PC-3 (cell line): ENCODE measurements around the gene MYLK4. TPM values are rescaled to one million over a fixed set of nuclear protein-coding genes. Genes with fewer than 3 reads are reported as not detected.

Source experiments
- ATAC-seq: fragments of 200-7000 bp; cut with Tn5 transposase; 2 replicates; pipeline ENCODE4 v1.9.1; 2020; ENCODE audit warnings: mild to moderate bottlenecking, moderate library complexity
- BruUV-seq: library from RNA; stranded (reverse); fragments of 400-500 nt; replicated peaks from 2 replicates; lab custom pipeline; 2021; lab: Mats Ljungman, UMichigan
- CTCF ChIA-PET: fragments of 300-600 bp; sonication (Branson Sonifier 250); formaldehyde crosslinking; loops from one replicate; lab custom pipeline; 2022; ENCODE audit warnings: antibody characterized with exemption; lab: Charles Lee
- POLR2A ChIA-PET: fragments of 300-600 bp; sonication (Branson Sonifier 250); formaldehyde crosslinking; loops from one replicate; lab custom pipeline; 2022; ENCODE audit warnings: antibody characterized with exemption; ENCODE audit not compliant: unreplicated experiment; lab: Charles Lee
- DNase-seq: peaks from one replicate; pipeline ENCODE4 v3.0.0-alpha.2; 2015
- H2AFZ ChIP-seq: fragments of 300-600 bp; sonication (generic); 2 replicates; pipeline ENCODE4 v1.6.0; 2016; ENCODE audit warnings: antibody characterized with exemption, low read length
- H3F3A ChIP-seq: fragments of 300-600 bp; sonication (generic); one replicate; pipeline ENCODE4 v1.6.0; 2017; ENCODE audit warnings: antibody characterized with exemption, low read length, control low read depth, mild to moderate bottlenecking; ENCODE audit not compliant: unreplicated experiment
- H3K27ac ChIP-seq: fragments of 300-600 bp; sonication (generic); 2 replicates; pipeline ENCODE4 v1.5.1; 2016; ENCODE audit warnings: mild to moderate bottlenecking, low read length
- H3K27me3 ChIP-seq: fragments of 300-600 bp; sonication (generic); 2 replicates; pipeline ENCODE4 v1.6.1; 2016; ENCODE audit warnings: low read length, mixed read lengths
- H3K36me3 ChIP-seq: fragments of 300-600 bp; sonication (generic); 2 replicates; pipeline ENCODE4 v1.6.1; 2016; ENCODE audit warnings: low read depth, mixed run types, low read length, mixed read lengths
- H3K4me1 ChIP-seq: fragments of 300-600 bp; sonication (generic); 2 replicates; pipeline ENCODE4 v1.5.1; 2016; ENCODE audit warnings: low read length; ENCODE audit not compliant: insufficient read depth
- H3K4me2 ChIP-seq: fragments of 300-600 bp; sonication (generic); 2 replicates; pipeline ENCODE4 v1.6.0; 2016; ENCODE audit warnings: low read length
- H3K4me3 ChIP-seq: fragments of 300-600 bp; sonication (generic); 2 replicates; pipeline ENCODE4 v1.5.1; 2016; ENCODE audit warnings: mild to moderate bottlenecking, low read length, mixed read lengths
- H3K79me2 ChIP-seq: fragments of 300-600 bp; sonication (generic); 2 replicates; pipeline ENCODE4 v1.6.1; 2017; ENCODE audit warnings: low read length, mixed read lengths
- H3K9ac ChIP-seq: fragments of 300-600 bp; sonication (generic); 2 replicates; pipeline ENCODE4 v1.6.0; 2016; ENCODE audit warnings: mild to moderate bottlenecking, low read length
- H3K9me2 ChIP-seq: fragments of 300-600 bp; sonication (generic); replicated peaks from 2 replicates; pipeline ENCODE4 v1.6.1; 2016; ENCODE audit warnings: mixed run types, low read length, mixed read lengths
- H3K9me3 ChIP-seq: fragments of 300-600 bp; sonication (generic); 2 replicates; pipeline ENCODE4 v1.6.1; 2016; ENCODE audit warnings: low read length, mixed read lengths
- H4K20me1 ChIP-seq: fragments of 300-600 bp; sonication (generic); 2 replicates; pipeline ENCODE4 v1.6.1; 2016; ENCODE audit warnings: low read length, mixed read lengths
- CTCF ChIP-seq: fragments of 300-600 bp; sonication (generic); conservative IDR thresholded peaks from 2 replicates; pipeline ENCODE4 v1.5.1; 2017; ENCODE audit warnings: antibody characterized with exemption, low read depth, mild to moderate bottlenecking, low read length
- EZH2 ChIP-seq: fragments of 300-600 bp; sonication (generic); IDR thresholded peaks from one replicate; pipeline ENCODE4 v1.6.1; 2017; ENCODE audit warnings: antibody characterized with exemption, mild to moderate bottlenecking, low read length; ENCODE audit not compliant: unreplicated experiment
- EZH2phosphoT487 ChIP-seq: fragments of 300-600 bp; sonication (generic); IDR thresholded peaks from 2 replicates; pipeline ENCODE4 v1.6.1; 2018; ENCODE audit warnings: mild to moderate bottlenecking, antibody characterized with exemption, low read length, borderline replicate concordance
- intact Hi-C: fragments of 100-400 bp; cut with micrococcal nuclease; formaldehyde crosslinking; loops from 2 replicates; pipeline ENCODE4 v1.9.0; 2023
- total RNA-seq: library from RNA; depleted of rRNA; stranded (reverse); fragments of >200 nt; gene quantifications from 2 replicates; pipeline ENCODE4 v1.2.3, GENCODE V29; 2014

The MYLK4 gene
- total RNA-seq, 1 experiment from 2014 or later, result 0.11 TPM

GRCh38 chr6:2731281-2731909 lies 19.3 kb downstream of the MYLK4 start:
- ATAC-seq, result peak; percentile 83
- intact Hi-C loops, result no loop called here
- Histone ChIP-seq H3K36me3 (no peaks in the 10 kb centered on the region), H3K27me3 (no peaks in the 10 kb centered on the region), H4K20me1 (no peaks in the 10 kb centered on the region), H3K27ac (peak overlapping the region; percentile 4), H2AFZ (0 out of 2 replicates have a peak overlapping the region, but pooled peaks have one; percentile 4), H3F3A (no peaks in the 10 kb centered on the region), H3K9me3 (no peaks in the 10 kb centered on the region), H3K4me2 (peak overlapping the region; percentile 41), H3K9ac (no peak overlapping the region), H3K9me2 (no peaks in the 10 kb centered on the region), H3K79me2 (no peaks in the 10 kb centered on the region), H3K4me3 (no peak overlapping the region), H3K4me1 (peaks cover 17% of the 10 kb centered on the region)
- peak; percentile 82 for DNase-seq
- BruUV-seq, result no TSS peak
- CTCF ChIA-PET, result no interaction called here
- POLR2A ChIA-PET, result no interaction called here
- TF ChIP-seq EZH2phosphoT487 (no peak), EZH2 (no peak), CTCF (no peak)

GRCh38 chr6:2730353-2731107 lies 20.2 kb downstream of the MYLK4 start:
- H3K9ac ChIP-seq, result no peak overlapping the region
- no peaks in the 10 kb centered on the region for H3K27me3 ChIP-seq
- no peak overlapping the region for H3K27ac ChIP-seq
- POLR2A ChIA-PET, result no interaction called here
- ATAC-seq, result no peak
- H3F3A ChIP-seq, result no peaks in the 10 kb centered on the region
- no peaks in the 10 kb centered on the region for H4K20me1 ChIP-seq
- no peaks in the 10 kb centered on the region for H3K36me3 ChIP-seq
- DNase-seq, result no peak
- peaks cover 17% of the 10 kb centered on the region for H3K4me1 ChIP-seq
- intact Hi-C loops, result no loop called here
- H3K9me2 ChIP-seq, result no peaks in the 10 kb centered on the region
- H3K79me2 ChIP-seq, result no peaks in the 10 kb centered on the region
- CTCF ChIA-PET, result no interaction called here
- H3K4me3 ChIP-seq, result no peak overlapping the region
- no peak for TF ChIP-seq CTCF
- no peak for TF ChIP-seq EZH2
- no peak for TF ChIP-seq EZH2phosphoT487
- H2AFZ ChIP-seq, result no peak overlapping the region
- H3K9me3 ChIP-seq, result no peaks in the 10 kb centered on the region
- no peak overlapping the region for H3K4me2 ChIP-seq
- no TSS peak for BruUV-seq

DNA sequence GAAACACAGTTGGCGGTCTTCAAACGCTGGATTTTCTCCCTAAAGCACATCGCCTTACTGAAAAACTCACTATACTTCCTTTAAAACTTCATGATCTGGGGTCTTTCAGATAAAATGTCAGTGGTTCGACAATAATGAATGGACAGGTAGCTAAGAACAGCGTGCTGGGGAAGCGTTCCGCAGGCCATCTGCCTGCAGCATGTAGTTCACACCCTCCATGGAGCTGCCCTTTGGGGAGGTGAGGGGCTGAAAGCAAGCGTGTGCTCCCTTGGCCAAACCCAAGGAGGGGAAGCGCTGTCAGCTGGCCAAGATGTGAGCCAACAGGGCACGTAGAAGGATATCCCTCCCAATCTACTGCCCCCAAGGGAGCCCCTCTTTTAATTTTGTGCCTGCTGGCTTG lies 20.8 kb downstream of the MYLK4 start:
- H3K9me2 ChIP-seq, result no peaks in the 10 kb centered on the region
- no peak for ATAC-seq
- BruUV-seq, result no TSS peak
- no peaks in the 10 kb centered on the region for H3K79me2 ChIP-seq
- CTCF ChIA-PET, result no interaction called here
- DNase-seq, result no peak
- no peaks in the 10 kb centered on the region for H3K36me3 ChIP-seq
- POLR2A ChIA-PET, result no interaction called here
- no peaks in the 10 kb centered on the region for H3K27me3 ChIP-seq
- H3K9me3 ChIP-seq, result no peaks in the 10 kb centered on the region
- no peak overlapping the region for H2AFZ ChIP-seq
- intact Hi-C loops, result no loop called here
- H3K4me1 ChIP-seq, result peaks cover 17% of the 10 kb centered on the region
- no peaks in the 10 kb centered on the region for H4K20me1 ChIP-seq
- no peak overlapping the region for H3K27ac ChIP-seq
- H3F3A ChIP-seq, result no peaks in the 10 kb centered on the region
- no peak for TF ChIP-seq EZH2phosphoT487
- TF ChIP-seq EZH2, result no peak
- TF ChIP-seq CTCF, result no peak
- H3K9ac ChIP-seq, result no peak overlapping the region
- H3K4me3 ChIP-seq, result no peak overlapping the region
- H3K4me2 ChIP-seq, result no peak overlapping the region
